A549 (cell line): ENCODE results near the gene MYO10. TPM values are rescaled to one million over a fixed set of nuclear protein-coding genes. Genes with fewer than 3 reads are reported as not detected.

ENCODE experiments used
- ATAC-seq, 2 experiments: fragments of 200-7000 bp in 1 of 2; fragments of >200 bp in 1 of 2; cut with Nextera tagmentation in 1 of 2; cut with Tn5 transposase in 1 of 2; 3 replicates each; pipeline versions ENCODE4 v1.8.0 to v1.9.1; 2018 to 2020; ENCODE audit warnings: mild to moderate bottlenecking in 1 of 2, moderate library complexity in 1 of 2
- CTCF ChIA-PET: fragments of 300-600 bp; sonication (Branson Sonifier 250); formaldehyde crosslinking; extraction: SDS; loops from one replicate; lab custom pipeline; 2021; ENCODE audit warnings: antibody characterized with exemption, inconsistent platforms; lab: Yijun Ruan, JAX
- POLR2A ChIA-PET: fragments of 350-600 bp; formaldehyde crosslinking; extraction: SDS; loops from one replicate; lab custom pipeline; 2021; ENCODE audit warnings: antibody characterized with exemption, inconsistent platforms; lab: Yijun Ruan, JAX
- DNase-seq, 2 experiments: peaks; one replicate each; pipeline versions ENCODE4 v3.0.0 to v3.0.0-alpha.2; 2011 to 2016; ENCODE audit warnings: low read depth in 1 of 2, low spot score in 1 of 2
- FAIRE-seq: peaks from 2 replicates; lab custom pipeline; 2011; peaks lifted over from hg19 to GRCh38; lab: Jason Lieb, UNC
- H3K27ac ChIP-seq, 2 experiments: fragments of >200 bp; sonication (Bioruptor Twin); formaldehyde crosslinking; 3 replicates each; pipeline ENCODE4 v1.5.1; 2016 to 2017
- H3K4me1 ChIP-seq: fragments of >200 bp; sonication (Bioruptor Twin); formaldehyde crosslinking; 3 replicates; pipeline ENCODE4 v1.6.1; 2016
- H3K4me2 ChIP-seq: fragments of >200 bp; sonication (Bioruptor Twin); formaldehyde crosslinking; 3 replicates; pipeline ENCODE4 v1.6.1; 2016
- H3K4me3 ChIP-seq: fragments of >200 bp; sonication (Bioruptor Twin); formaldehyde crosslinking; 3 replicates; pipeline ENCODE4 v1.5.1; 2016
- H3K9me3 ChIP-seq: fragments of >200 bp; sonication (Bioruptor Twin); formaldehyde crosslinking; 3 replicates; pipeline ENCODE4 v1.6.1; 2016
- CTCF ChIP-seq: fragments of >200 bp; sonication (Bioruptor Twin); formaldehyde crosslinking; IDR thresholded peaks from 3 replicates; pipeline ENCODE4 v1.5.1; 2016
- EHMT2 ChIP-seq: fragments of 200-600 bp; sonication (generic); IDR thresholded peaks from 2 replicates; pipeline ENCODE4 v1.6.1; 2016; ENCODE audit warnings: antibody characterized with exemption, low read depth, mild to moderate bottlenecking, moderate library complexity
- EP300 ChIP-seq, 2 experiments: fragments of >200 bp; sonication (Bioruptor Twin); formaldehyde crosslinking; IDR thresholded peaks; 2 replicates in 1 of 2; 3 replicates in 1 of 2; pipeline ENCODE4 v1.6.1; 2016 to 2017
- FOSB ChIP-seq: fragments of 250-450 bp; sonication (Bioruptor Pico); IDR thresholded peaks from 2 replicates; pipeline ENCODE4 v1.5.0; 2020; ENCODE audit warnings: mild to moderate bottlenecking, moderate library complexity
- FOSL2 ChIP-seq, 2 experiments: fragments of 450-650 bp in 1 of 2; fragments of >200 bp in 1 of 2; sonication (Bioruptor Twin) in 1 of 2; formaldehyde crosslinking; IDR thresholded peaks; 2 replicates each; pipeline versions ENCODE4 v1.5.0 to v1.6.1; 2016 to 2020; ENCODE audit warnings: mild to moderate bottlenecking in 1 of 2, moderate library complexity in 1 of 2
- HDAC2 ChIP-seq: fragments of 200-600 bp; sonication (generic); IDR thresholded peaks from 2 replicates; pipeline ENCODE4 v1.6.1; 2016
- HEYL ChIP-seq: fragments of 250-450 bp; sonication (Bioruptor Pico); IDR thresholded peaks from 2 replicates; pipeline ENCODE4 v1.8.0; 2021; ENCODE audit warnings: mild to moderate bottlenecking, moderate library complexity
- HOXB13 ChIP-seq: fragments of 250-450 bp; sonication (Bioruptor Pico); IDR thresholded peaks from 2 replicates; pipeline ENCODE4 v1.5.0; 2020; ENCODE audit warnings: low read depth, mild to moderate bottlenecking, moderate library complexity
- JUN ChIP-seq, 2 experiments: fragments of >200 bp; sonication (Bioruptor Twin); formaldehyde crosslinking; IDR thresholded peaks; 2 replicates in 1 of 2; 3 replicates in 1 of 2; pipeline ENCODE4 v1.6.1; 2016 to 2017
- MAZ ChIP-seq: fragments of 150-350 bp; IDR thresholded peaks from 2 replicates; pipeline ENCODE4 v1.6.1; 2014; ENCODE audit warnings: antibody characterized with exemption, low read depth, low read length, borderline replicate concordance
- NFE2L2 ChIP-seq: fragments of 150-350 bp; conservative IDR thresholded peaks from 2 replicates; pipeline ENCODE4 v1.6.1; 2014; ENCODE audit warnings: low read length
- NPAS2 ChIP-seq: fragments of 250-450 bp; sonication (Bioruptor Pico); IDR thresholded peaks from 2 replicates; pipeline ENCODE4 v1.8.0; 2022; ENCODE audit warnings: mild to moderate bottlenecking, moderate library complexity, borderline replicate concordance
- POLR2A ChIP-seq: IDR thresholded peaks from 2 replicates; pipeline ENCODE4 v1.6.1; 2012; ENCODE audit warnings: mild to moderate bottlenecking, low read length
- REST ChIP-seq: fragments of 200-600 bp; sonication (generic); IDR thresholded peaks from 2 replicates; pipeline ENCODE4 v1.6.1; 2016; ENCODE audit warnings: antibody characterized with exemption, mild to moderate bottlenecking, moderate library complexity
- SMC3 ChIP-seq: fragments of >200 bp; sonication (Bioruptor Twin); formaldehyde crosslinking; IDR thresholded peaks from 3 replicates; pipeline ENCODE4 v1.6.1; 2018; ENCODE audit warnings: inconsistent platforms
- TP53 ChIP-seq: fragments of 250-450 bp; sonication (Bioruptor Pico); IDR thresholded peaks from 2 replicates; pipeline ENCODE4 v1.5.0; 2021; ENCODE audit warnings: mild to moderate bottlenecking, moderate library complexity
- WGBS: methylation state at CpG from one replicate; pipeline ENCODE4 v1.1.6; 2017; ENCODE audit errors: missing lambda C conversion rate; 5-methylcytosine and 5-hydroxymethylcytosine counted together
- polyA plus RNA-seq, 4 experiments: library from polyadenylated mRNA; depleted of rRNA in 3 of 4; stranded (reverse); fragments of >200 nt; fragmentation: RNase III in 1 of 4; extraction: RNeasy Plus Mini Kit Qiagen cat#74134 plus additional on column Dnase treatment in 1 of 4; gene quantifications; 2 replicates in 3 of 4; 3 replicates in 1 of 4; pipeline ENCODE4 v1.2.3, GENCODE V29; 2011 to 2017
- TF ChIP-seq, protein P1 (sequence below): fragments of 150-350 bp; IDR thresholded peaks from 2 replicates; pipeline ENCODE4 v1.6.1; 2014; ENCODE audit warnings: low read depth, mild to moderate bottlenecking, low read length

MYO10 gene
- polyA plus RNA-seq, 2 of the 4 experiments (the other 2 are of a cell fraction), result 68.0 to 68.5 TPM

DNA sequence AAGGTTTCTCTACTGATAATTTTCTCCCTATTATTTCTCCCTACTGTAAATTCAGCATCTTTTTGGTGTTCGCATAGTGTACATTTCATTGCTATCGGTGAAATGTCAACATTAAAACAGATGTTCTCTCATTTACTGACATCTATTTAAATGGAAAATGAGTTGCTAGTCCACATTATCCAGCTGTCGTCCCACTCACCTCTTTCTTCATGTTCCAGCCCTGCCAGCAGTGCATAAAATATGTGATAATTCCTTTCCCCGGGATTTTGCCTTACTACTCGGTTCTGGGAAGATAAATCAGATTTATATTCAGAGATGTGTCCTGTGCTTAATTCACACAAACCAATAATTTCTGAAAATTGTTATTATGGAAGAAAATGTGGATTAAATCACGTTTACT is 155.8 kb downstream of the MYO10 start:
- no peak overlapping the region for H3K27ac ChIP-seq
- ChIA-PET CTCF (interaction anchor here (1.1 to 3.1 kb wide), 3 partner anchors 11 to 410 kb away, joined by 3 to 14 read pairs (median 6); no protein-coding TSS in a partner anchor), POLR2A (no interaction called here)
- no peak for DNase-seq
- no peak for FAIRE-seq
- TF ChIP-seq FOSB (CRISPR knock-in tag) (no peak), FOSL2 (IDR thresholded peaks at IDR 0.05) (no peak), FOSL2 (CRISPR knock-in tag; IDR thresholded peaks at IDR 0.05) (no peak), NPAS2 (CRISPR knock-in tag) (no peak), NFE2L2 (no peak), HDAC2 (no peak), TP53 (CRISPR knock-in tag) (no peak), HOXB13 (no peak)
- no peaks in the 10 kb centered on the region for H3K9me3 ChIP-seq
- H3K4me2 ChIP-seq, result no peak overlapping the region
- ATAC-seq, result no peak
- no peak overlapping the region for H3K4me3 ChIP-seq
- peaks cover 26% of the 10 kb centered on the region for H3K4me1 ChIP-seq
- 89% methylated on average over 6 of the region's 6 CpGs for WGBS

DNA sequence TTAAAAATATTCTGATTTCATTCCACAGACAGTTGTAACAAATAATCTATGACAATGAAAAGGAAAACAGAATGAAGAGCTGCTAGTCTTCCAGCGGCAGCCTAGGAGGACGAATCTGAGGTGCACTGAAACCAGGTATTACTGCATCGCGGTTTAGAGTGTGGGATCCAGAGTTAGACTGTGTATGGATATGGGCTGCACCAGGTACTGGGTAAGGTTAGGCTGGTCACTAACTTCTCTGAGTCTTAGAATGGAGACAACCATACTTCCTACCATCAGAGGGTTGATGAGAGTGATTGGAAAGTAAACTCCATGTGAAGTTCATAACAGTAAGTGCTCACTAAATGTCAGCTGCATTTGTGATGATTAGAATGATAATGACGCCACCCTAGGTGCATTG is 158.7 kb downstream of the MYO10 start:
- no peak for DNase-seq
- WGBS, result 92% methylated on average over 5 of the region's 5 CpGs
- no peak overlapping the region for H3K4me3 ChIP-seq
- peak overlapping the region in 1 of 2 experiments; percentile 1; a peak in 1 of 6 replicates for H3K27ac ChIP-seq
- no peak overlapping the region for H3K4me2 ChIP-seq
- CTCF ChIA-PET, result interaction anchor here (1.1 to 2.6 kb wide), 3 partner anchors 14 to 412 kb away, joined by 3 to 12 read pairs (median 4); no protein-coding TSS in a partner anchor
- peak; percentile 37 to 58; a peak in 3 of 6 replicates for ATAC-seq
- 0 out of 5 replicates have a peak, but pooled peaks of 1 of the 2 experiments have one; percentile 27 for TF ChIP-seq JUN (IDR thresholded peaks at IDR 0.05)
- TF ChIP-seq MAZ, result no peak
- no peak for FAIRE-seq
- peaks cover 26% of the 10 kb centered on the region for H3K4me1 ChIP-seq
- no peaks in the 10 kb centered on the region for H3K9me3 ChIP-seq
- POLR2A ChIA-PET, result interaction anchor here (0.7 kb wide), 1 partner anchor 405 kb away, joined by 12 read pairs; no protein-coding TSS in a partner anchor

- H3K4me1 ChIP-seq, result peaks cover 26% of the 10 kb centered on the region
- H3K27ac ChIP-seq, result peak overlapping the region in 1 of 2 experiments; percentile 1; a peak in 1 of 6 replicates
- no peak for TF ChIP-seq NFE2L2
- peak; percentile 20; the same call in 2 of the 3 replicates for TF ChIP-seq CTCF
- ATAC-seq (peak; percentile 72 to 83; a peak in 4 of 6 replicates), DNase-seq (peak in 1 of 2 experiments; percentile 54), FAIRE-seq (no peak)
- ChIA-PET POLR2A (no interaction called here), CTCF (interaction anchor here (0.7 to 2.6 kb wide), 6 partner anchors 15 to 426 kb away, joined by 3 to 12 read pairs (median 4); no protein-coding TSS in a partner anchor)
- H3K9me3 ChIP-seq, result no peaks in the 10 kb centered on the region
- WGBS, result 75% methylated on average over 10 of the region's 10 CpGs
- H3K4me2 ChIP-seq, result no peak overlapping the region; the same call in 2 of the 3 replicates
- no peak overlapping the region for H3K4me3 ChIP-seq
Measured at GRCh38 chr5:16776611-16777251, 159.4 kb downstream of the MYO10 start.

DNA sequence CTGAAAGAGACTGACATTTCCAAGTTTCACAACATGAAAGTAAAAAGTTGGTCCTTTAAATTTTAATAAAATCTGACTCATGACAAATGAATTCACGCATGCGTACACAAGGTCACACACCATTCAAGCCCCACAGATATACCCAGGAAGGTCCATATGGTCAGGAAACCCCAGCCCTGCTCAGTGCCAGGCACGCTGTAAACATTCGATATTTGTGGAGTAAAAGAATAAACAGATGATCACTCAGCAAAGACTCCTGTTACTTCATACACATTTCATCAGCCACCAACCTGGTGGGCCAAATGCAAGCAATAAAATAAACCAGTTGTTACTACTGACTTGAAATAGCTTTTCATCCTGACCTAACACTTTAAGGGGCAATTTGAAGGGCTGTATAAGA is 161.3 kb downstream of the MYO10 start:
- ATAC-seq (no peak), DNase-seq (no peak), FAIRE-seq (no peak)
- TF ChIP-seq SMC3 (no peak), FOSL2 (IDR thresholded peaks at IDR 0.05) (no peak), FOSL2 (CRISPR knock-in tag; IDR thresholded peaks at IDR 0.05) (peak; percentile 23; the same call in 1 of the 2 replicates), EP300 (IDR thresholded peaks at IDR 0.05) (peak in 1 of 2 experiments; percentile 30; a peak in 1 of 5 replicates)
- Histone ChIP-seq H3K4me1 (peaks cover 26% of the 10 kb centered on the region), H3K4me2 (peak overlapping the region; percentile 20; the same call in 1 of the 3 replicates), H3K4me3 (no peak overlapping the region), H3K9me3 (no peaks in the 10 kb centered on the region), H3K27ac (peak overlapping the region; percentile 45 to 46; a peak in 3 of 6 replicates)
- POLR2A ChIA-PET, result no interaction called here
- 77% methylated on average over 4 of the region's 4 CpGs for WGBS
- CTCF ChIA-PET, result no interaction called here

DNA sequence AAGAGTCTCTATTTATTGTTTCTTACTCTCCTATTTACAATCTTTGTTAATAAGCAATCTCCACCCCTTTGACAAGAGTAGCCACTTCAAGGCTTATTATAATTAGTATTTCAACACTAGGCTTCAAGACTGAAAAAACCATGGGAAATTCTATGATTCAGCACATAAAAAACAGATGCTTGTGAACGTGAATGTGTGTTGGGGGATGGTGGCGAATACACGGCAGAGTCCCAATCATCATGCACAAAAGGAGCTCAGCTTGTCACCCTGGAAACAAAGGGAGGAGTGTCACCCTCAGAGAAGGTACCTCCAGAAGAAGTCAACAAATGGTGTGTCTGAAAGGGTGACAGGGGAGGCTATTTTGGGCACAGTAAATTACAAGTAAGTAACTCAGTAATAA is 162.1 kb downstream of the MYO10 start:
- WGBS, result 44% methylated on average over 3 of the region's 3 CpGs
- Histone ChIP-seq H3K27ac (peak overlapping the region in 1 of 2 experiments; percentile 30; a peak in 2 of 6 replicates), H3K4me1 (peaks cover 26% of the 10 kb centered on the region), H3K4me3 (no peak overlapping the region), H3K9me3 (no peaks in the 10 kb centered on the region), H3K4me2 (no peak overlapping the region)
- CTCF ChIA-PET, result no interaction called here
- no peak for FAIRE-seq
- POLR2A ChIA-PET, result no interaction called here
- DNase-seq, result peak in 1 of 2 experiments; percentile 47
- TF ChIP-seq, protein P1, sequence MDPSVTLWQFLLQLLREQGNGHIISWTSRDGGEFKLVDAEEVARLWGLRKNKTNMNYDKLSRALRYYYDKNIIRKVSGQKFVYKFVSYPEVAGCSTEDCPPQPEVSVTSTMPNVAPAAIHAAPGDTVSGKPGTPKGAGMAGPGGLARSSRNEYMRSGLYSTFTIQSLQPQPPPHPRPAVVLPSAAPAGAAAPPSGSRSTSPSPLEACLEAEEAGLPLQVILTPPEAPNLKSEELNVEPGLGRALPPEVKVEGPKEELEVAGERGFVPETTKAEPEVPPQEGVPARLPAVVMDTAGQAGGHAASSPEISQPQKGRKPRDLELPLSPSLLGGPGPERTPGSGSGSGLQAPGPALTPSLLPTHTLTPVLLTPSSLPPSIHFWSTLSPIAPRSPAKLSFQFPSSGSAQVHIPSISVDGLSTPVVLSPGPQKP, result no peak
- TF ChIP-seq HEYL (CRISPR knock-in tag), result no peak
- TF ChIP-seq EHMT2, result no peak
- TF ChIP-seq REST, result no peak
- TF ChIP-seq POLR2A, result no peak
- no peak for ATAC-seq
